HEK293 (cell line): ENCODE data around the gene ARHGAP26.

Experiments used
- KLF9 ChIP-seq: fragments of 450-650 bp; formaldehyde crosslinking; IDR thresholded peaks from 2 replicates; pipeline ENCODE4 v1.5.1; 2016; ENCODE audit warnings: missing biosample characterization, missing genetic modification characterization, low read depth
- PRDM1 ChIP-seq: fragments of 450-650 bp; formaldehyde crosslinking; IDR thresholded peaks from 2 replicates; pipeline ENCODE4; 2016; ENCODE audit warnings: missing biosample characterization, missing genetic modification characterization
- ZFP3 ChIP-seq: fragments of 450-650 bp; formaldehyde crosslinking; IDR thresholded peaks from 2 replicates; pipeline ENCODE4 v1.5.1; 2016; ENCODE audit warnings: low read depth, missing biosample characterization, missing genetic modification characterization
- ZNF157 ChIP-seq: fragments of 450-650 bp; formaldehyde crosslinking; IDR thresholded peaks from 2 replicates; pipeline ENCODE4 v1.5.1; 2016; ENCODE audit warnings: missing biosample characterization, missing genetic modification characterization
- ZNF223 ChIP-seq: fragments of 450-650 bp; formaldehyde crosslinking; IDR thresholded peaks from 2 replicates; pipeline ENCODE4 v1.5.1; 2016; ENCODE audit warnings: missing biosample characterization, missing genetic modification characterization
- ZNF341 ChIP-seq: fragments of 450-650 bp; formaldehyde crosslinking; IDR thresholded peaks from 2 replicates; pipeline ENCODE4; 2016; ENCODE audit warnings: low read depth, missing biosample characterization, missing genetic modification characterization
- ZNF350 ChIP-seq: fragments of 450-650 bp; formaldehyde crosslinking; IDR thresholded peaks from 2 replicates; pipeline ENCODE4 v1.5.0; 2017; ENCODE audit warnings: missing biosample characterization, mild to moderate bottlenecking, missing genetic modification characterization
- TF ChIP-seq, protein P1 (sequence below): fragments of 450-650 bp; formaldehyde crosslinking; IDR thresholded peaks from 2 replicates; pipeline ENCODE4 v1.5.1; 2016; ENCODE audit warnings: missing biosample characterization, missing genetic modification characterization
- TF ChIP-seq, protein P2 (sequence below): fragments of 450-650 bp; formaldehyde crosslinking; IDR thresholded peaks from 2 replicates; pipeline ENCODE4 v1.5.1; 2016; ENCODE audit warnings: missing biosample characterization, missing genetic modification characterization, low read depth

DNA sequence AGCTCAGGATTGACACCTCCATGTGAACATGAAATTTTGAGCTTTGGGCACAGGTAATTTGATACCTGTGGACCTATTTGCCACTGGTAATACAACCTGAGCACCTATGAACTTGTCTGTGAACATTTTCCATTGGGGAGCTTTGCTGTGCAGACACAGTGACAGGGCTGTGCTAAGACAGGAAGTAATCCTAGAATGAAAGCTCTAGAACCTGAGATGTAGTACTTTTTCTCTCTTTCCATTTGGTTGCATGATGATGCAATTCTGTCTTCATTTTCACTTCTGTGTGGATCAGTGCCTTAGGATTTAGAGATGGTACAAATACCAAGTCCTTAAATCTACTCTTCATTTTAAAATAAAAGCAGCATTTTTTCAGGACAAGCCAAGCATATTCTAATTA lies 416.4 kb downstream of the ARHGAP26 start:
- TF ChIP-seq, protein P1, sequence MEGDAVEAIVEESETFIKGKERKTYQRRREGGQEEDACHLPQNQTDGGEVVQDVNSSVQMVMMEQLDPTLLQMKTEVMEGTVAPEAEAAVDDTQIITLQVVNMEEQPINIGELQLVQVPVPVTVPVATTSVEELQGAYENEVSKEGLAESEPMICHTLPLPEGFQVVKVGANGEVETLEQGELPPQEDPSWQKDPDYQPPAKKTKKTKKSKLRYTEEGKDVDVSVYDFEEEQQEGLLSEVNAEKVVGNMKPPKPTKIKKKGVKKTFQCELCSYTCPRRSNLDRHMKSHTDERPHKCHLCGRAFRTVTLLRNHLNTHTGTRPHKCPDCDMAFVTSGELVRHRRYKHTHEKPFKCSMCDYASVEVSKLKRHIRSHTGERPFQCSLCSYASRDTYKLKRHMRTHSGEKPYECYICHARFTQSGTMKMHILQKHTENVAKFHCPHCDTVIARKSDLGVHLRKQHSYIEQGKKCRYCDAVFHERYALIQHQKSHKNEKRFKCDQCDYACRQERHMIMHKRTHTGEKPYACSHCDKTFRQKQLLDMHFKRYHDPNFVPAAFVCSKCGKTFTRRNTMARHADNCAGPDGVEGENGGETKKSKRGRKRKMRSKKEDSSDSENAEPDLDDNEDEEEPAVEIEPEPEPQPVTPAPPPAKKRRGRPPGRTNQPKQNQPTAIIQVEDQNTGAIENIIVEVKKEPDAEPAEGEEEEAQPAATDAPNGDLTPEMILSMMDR, result no peak
- TF ChIP-seq ZNF350 (tag by site-specific recombination), result no peak
- no peak for TF ChIP-seq KLF9 (tag by site-specific recombination)
- TF ChIP-seq PRDM1 (tag by site-specific recombination), result no peak
- no peak for TF ChIP-seq ZNF223 (tag by site-specific recombination)
- no peak for TF ChIP-seq ZFP3
- TF ChIP-seq ZNF157 (tag by site-specific recombination), result no peak
- TF ChIP-seq, protein P2, sequence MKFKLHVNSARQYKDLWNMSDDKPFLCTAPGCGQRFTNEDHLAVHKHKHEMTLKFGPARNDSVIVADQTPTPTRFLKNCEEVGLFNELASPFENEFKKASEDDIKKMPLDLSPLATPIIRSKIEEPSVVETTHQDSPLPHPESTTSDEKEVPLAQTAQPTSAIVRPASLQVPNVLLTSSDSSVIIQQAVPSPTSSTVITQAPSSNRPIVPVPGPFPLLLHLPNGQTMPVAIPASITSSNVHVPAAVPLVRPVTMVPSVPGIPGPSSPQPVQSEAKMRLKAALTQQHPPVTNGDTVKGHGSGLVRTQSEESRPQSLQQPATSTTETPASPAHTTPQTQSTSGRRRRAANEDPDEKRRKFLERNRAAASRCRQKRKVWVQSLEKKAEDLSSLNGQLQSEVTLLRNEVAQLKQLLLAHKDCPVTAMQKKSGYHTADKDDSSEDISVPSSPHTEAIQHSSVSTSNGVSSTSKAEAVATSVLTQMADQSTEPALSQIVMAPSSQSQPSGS (tag by site-specific recombination), result no peak
- TF ChIP-seq ZNF341 (tag by site-specific recombination), result no peak
